NCI-H1105 (cell line): ENCODE data around the gene PSMF1.
A peak's percentile ranks its signal among the peaks of the same experiment; 100 is the strongest.

Experiments
- DNase-seq: peaks from one replicate; lab custom pipeline; 2025; lab: John Stamatoyannopoulos, UW

PSMF1 gene

DNA sequence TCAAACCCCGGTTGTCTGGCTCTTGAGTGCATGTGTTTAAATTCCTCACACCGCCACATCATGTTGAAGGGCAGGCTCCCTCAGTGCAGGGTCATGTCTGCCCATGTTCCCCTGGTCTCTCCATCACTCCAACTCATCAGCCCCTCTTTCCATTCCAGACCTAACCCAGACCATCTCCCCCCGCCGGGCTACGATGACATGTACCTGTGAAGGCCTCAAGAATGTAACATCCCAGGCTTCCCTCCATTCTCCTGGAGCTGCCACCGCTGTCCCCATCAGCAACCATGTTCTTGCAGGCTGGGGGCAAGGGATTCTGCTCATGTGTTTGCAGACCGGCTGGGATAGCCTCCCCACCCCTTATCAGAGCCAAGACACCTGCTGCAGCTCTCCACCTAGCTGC, 46.5 kb downstream of the PSMF1 start:
- no peak for DNase-seq

DNA sequence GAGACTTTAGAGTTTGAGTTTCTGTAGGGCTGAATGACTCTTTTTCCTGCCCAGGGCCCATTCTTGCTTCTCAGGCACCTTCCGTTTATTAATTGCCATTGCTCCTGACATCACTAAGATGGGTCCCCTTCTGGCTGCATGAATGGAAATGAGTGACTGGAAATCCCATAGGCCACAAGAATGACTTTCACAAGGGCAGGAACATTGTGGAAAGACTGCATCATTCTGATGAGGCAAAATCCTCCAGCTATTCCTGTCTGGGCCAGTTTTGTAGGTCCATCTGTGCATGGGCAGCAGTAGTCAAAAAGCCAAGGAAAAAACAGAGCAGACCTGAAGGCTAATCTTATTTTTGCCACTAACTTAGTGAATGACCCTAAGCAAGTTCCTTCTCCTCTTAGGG, 47.1 kb downstream of the PSMF1 start:
- DNase-seq, result no peak

DNA sequence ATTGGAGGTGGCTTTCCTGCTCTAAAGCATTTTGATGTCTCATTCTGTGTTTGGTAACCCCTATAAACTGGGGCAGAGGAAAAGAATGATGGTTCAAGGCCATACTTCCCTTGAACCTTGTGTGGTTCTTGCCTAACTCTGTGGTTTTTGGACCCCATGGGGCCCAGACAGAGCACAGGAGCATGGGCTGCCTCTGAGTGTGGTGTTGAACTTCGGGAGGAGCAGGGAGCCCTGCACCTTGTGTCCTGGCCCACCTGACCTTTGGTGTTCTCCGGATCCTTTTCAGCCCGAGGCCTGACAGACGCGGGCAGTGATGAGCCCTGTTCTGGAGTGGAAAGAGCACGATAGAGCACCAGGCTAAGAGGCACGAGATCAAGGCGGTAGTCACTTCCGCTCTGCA, 47.5 kb downstream of the PSMF1 start:
- no peak for DNase-seq

DNA sequence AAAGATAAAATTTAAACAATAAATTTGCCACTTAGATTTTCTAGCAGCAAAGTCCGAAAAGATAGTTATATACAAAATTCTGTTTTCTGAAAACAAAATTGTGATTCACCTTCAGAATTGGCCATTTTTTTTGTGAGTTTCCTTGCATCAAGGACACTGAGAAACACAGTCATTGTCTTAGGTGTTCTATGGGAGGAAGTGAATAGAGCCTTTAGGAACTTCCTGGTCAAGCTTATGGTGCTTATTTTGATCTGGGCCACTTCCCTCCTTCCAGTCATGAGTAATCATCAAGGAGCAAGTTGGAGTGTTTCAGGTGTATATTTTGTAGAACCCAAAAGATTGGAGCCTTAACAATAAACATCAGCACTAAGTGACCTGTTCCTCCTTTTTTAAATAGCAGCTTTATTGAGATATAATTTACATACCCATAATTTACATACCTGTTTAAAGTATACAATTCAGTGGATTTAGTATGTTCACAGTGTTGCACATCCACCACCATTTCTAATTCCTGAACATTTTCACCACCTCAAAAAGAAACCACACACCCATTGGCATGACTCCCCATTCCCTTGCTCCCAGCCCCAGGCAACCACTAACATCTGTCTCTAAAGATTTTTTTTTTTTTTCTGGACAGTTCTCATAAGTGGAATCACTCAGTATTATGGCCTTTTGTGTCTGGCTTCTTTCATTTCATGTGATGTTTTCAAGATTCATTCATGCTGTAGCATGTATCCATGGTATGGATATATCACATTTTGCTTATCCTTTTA, 48.7 kb downstream of the PSMF1 start:
- DNase-seq, result no peak

DNA sequence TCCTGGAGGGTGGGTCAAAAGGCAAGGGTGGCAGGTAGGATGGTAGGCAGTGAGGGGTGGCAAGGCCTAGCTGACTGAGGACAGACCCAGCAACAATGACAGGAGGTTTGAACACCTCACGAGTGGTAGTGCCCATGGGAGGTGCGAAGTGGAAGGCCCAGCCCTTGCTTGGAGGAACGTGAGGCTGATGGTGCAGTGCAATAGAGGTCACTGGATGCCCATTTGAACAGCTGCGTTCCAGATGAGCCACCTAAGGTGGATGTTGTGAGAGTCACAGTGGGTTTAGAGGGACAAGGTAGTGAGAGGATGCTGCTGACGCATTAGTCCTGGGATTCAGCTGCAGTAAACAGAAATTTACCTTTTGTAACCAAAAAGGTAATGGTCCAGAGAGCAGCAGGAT, 50.8 kb downstream of the PSMF1 start:
- no peak for DNase-seq

DNA sequence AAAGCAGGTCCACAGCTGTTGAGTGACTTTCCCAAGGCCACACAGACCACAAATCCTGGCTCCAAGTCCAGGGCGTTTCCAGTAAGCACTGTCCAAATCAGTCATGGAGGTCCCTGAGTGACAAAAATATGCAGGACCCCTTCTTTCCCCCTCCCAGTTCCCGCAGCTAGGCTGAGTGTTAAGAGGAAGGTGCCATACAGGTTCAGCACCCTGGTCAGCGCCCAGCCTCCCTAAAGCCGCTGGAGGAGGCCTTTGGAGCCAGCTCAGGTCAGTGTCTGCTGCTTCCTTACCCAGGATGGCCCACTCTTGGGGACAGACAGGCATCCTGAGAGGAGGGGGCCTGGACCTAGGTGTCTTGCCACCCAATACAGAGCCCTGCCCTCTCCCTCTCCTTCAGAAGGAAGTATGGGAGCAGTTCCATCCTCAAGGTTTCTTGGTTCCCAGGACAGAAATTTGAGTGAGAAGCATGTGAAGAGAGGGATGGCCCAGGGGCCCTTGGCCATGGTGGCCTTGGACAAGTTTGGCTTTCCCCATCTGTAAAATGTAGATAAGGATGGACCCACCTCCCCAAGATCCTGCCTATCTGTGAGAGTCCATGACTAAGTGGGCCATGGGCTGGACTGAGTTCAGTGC, 53.2 kb downstream of the PSMF1 start:
- no peak for DNase-seq

DNA sequence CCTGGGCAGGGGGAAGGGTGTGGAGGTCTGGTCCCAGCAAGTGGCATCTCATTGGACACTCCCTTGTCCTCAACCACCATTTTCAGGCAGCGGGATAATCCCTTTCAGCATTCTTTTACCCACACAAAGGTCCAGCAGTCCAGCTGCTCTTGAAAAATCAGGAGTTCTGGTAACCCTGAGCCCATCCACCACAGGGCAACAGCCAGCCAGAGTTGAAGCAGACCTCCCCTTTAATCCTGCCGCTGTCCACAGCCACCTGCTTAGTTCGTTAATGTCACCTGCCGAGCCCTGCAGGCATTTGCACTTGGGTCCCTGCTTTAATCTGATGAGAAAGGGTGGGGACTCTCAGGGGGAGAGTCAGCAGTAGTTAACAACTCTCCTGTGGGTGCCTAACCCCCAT, 55.3 kb downstream of the PSMF1 start:
- no peak for DNase-seq

DNA sequence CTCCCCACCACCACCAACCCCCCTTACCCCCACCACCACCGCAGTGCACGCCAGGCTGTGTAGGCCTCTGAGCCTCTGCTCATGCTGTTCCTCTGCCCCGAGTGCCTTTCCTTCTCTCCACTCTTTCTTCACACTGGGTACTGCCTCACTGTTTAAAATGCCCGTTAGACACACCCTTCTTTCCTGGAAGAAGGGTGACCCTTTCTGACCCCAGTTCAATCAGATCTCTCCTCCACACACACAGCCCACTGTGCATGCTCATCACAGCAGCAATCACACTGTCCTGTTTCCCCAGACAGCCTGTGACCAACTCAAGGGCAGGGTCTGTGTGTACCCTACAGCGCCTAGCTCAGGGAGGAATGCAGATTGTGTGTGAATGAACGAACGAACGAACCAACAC, 56.4 kb downstream of the PSMF1 start:
- DNase-seq, result no peak

DNA sequence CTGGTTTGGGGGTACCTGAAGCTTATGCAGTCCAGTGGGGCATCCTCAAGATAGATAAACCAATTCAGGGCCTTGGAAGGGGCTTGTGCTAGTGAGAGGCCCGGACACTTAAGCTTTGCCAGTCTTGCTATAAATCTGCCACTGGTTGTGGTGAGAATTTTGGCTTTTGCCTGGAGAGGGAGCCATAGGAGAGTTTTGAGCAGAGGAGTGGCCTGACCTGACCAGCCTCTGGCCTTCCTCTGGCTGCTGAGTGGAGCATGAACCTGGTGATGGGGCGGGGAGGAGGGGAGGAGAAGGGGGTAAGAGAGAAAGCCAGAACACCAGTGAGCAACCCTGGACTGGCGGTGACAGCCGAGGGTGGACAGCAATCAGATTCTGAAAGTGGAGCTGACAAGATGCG, 59.3 kb downstream of the PSMF1 start:
- DNase-seq, result no peak

DNA sequence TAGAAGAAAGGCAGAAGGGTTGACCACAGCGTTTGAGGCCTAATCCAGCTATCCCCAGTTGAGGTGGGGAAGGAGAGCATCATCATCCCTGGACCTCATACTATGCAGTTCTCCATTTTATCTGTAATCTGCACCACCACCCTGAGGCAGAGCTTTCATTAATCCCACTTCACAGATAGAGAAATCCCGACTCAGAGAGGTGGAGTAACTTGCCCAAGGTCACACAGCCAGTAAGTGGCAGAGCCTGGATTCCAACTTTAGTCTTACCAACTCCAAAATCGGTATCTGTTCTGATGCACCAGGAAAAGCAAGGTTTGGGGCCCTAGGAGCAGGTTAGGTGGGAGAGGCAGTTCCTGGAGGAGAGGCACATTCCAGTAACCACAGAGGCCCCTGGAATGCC, 59.7 kb downstream of the PSMF1 start:
- DNase-seq, result no peak

DNA sequence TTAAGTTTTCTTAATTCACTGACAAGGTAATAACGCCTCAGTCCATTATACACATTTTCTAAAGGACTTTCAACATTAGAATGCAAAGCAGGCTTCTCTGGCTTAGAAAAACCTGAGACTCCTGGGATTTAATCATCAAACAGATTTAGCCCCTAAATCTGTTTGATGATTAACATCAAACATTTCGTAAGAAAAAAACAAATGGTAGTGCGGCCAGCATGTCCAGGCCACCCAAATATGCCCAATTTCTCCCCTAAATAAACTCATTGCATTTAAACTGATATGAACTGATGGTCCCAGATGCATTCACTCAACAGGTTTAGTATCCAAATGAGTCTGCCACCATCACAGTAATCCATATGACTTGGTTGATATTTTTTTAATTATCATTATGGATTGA, 60.2 kb downstream of the PSMF1 start:
- DNase-seq, result no peak

DNA sequence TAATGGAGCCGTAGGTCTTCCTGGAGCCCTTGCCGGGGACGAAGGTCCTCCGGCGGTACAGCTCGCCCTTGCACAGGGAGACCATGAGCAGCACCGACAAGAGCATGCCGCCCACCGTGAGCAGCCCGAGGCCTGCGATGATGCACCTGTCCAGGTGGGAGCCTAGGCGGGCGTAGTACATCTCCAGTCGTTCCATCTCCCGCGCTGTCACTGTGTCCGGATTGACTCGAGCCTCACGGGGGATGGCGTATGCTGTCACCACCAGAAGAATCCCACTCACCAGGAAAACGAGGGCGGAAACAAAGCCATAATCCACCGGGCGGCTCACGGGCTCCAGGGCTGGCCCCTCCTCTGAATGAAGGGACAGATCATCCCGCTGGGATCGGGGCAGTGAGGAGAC, 62.5 kb downstream of the PSMF1 start:
- no peak for DNase-seq

DNA sequence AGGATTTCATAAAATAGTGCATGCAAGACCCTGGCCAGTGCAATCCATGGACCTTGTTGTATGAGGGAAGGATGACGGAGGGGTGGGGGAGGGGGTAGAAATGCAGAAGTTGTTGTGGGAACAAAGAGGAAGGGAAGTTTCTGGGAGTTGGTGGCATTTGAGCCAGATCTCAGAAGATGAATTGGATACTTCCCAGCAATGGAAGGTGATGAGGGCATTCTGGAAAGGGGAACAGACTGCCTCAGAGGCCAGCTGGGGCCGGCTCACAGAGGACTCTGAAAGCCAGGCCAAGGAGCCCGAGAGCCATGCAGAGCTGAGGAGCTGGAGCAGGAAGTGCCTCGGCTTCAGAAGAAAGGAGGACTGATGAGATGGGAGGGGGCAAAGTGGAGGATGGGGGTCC, 63.7 kb downstream of the PSMF1 start:
- no peak for DNase-seq

DNA sequence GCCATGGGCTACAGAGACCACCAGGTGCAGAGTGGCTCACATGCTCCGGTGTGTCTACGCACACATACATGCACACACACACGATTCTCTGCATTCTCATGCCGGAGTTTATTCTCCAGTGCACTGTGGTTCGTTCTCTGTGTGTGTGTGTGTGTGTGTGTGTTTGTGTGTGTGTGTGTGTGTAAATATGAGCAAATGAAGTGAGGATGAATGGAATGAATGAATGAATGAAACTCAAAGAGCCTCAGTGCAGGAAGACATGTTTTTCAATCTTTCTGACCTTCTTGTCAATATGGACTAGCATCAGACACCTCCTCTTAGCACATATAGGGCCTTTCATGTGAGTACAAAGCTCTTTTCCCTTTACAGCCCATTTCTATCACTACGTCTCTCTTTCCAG, 64.8 kb downstream of the PSMF1 start:
- no peak for DNase-seq

DNA sequence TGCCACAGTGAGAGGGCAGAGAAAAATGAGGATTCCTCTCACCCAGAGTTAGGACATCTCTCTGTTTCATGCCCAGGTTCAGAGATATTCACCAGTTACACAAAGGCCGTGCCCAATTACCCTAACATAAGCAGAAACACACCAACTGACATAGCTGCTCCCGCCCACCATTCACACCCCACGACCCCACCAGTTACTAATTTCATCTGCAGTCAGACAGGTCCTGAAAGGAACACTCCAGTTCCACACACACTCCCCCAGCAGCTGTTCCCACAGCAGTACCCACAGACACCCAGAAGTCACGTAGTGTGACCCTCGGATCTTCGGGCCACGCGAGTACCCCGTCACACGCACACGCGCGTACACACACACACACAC, 65.8 kb downstream of the PSMF1 start:
- DNase-seq, result no peak

DNA sequence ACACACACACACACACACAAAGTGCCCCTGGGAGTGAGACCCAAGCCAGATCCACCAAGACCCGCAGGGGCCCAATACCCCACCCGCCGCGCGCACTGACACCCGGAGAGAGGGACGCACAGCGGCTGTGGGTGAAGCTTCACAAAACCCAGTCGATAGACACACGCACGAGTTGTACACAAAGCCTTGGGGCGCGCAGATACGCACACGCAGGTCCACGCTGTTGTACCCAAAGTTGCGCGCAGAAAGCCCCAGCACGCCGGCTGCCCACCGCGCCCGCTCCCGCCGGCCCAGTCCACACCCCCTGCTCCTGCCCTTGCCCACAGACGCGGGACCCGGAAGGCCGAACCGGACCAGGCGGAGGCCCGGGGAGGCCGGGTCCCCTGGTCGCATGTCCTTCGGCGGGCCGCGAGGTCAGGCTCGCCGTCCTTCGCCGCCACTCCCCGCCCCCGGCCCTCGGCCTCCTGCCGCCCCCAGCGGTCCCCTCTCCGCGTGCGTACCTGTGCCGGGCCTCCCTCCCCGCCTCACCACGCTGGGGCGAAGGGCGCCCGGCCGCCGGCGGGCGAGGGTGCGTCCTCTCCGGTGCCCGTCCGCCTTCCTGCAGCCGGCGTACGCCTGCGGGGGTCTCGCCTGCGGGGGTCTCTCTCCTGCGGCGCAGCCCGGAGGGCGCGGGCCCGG, 66.4 kb downstream of the PSMF1 start, which contains the start of gene TMEM74B:
TSS of gene TMEM74B (minus strand) at position 344 of the 678 bp plus-strand sequence. CDS start 1,180 bp downstream, outside the sequence.
- peak; percentile 3 for DNase-seq

DNA sequence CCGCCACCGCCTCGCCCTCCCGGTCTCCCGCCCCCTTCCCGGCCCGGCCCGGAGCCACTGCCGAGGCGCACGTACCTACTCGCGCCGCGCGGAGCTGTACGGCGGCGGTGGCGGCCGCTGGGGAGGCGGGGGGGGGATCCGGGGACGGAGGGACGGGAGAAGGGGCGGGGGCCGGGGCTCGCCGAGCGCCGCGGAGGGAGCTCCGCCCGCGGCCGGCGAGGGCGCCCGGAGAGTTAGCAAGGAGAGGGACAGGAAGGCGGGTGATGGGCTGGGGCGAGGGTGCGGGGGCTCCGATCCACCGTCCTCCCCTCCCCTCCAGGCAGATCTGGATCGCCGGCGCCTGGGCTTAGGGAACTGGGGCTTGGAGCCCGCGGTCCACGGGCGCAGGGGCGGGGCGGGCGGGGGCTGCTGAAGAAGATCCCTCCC, 66.9 kb downstream of the PSMF1 start:
- peak; percentile 39 for DNase-seq

DNA sequence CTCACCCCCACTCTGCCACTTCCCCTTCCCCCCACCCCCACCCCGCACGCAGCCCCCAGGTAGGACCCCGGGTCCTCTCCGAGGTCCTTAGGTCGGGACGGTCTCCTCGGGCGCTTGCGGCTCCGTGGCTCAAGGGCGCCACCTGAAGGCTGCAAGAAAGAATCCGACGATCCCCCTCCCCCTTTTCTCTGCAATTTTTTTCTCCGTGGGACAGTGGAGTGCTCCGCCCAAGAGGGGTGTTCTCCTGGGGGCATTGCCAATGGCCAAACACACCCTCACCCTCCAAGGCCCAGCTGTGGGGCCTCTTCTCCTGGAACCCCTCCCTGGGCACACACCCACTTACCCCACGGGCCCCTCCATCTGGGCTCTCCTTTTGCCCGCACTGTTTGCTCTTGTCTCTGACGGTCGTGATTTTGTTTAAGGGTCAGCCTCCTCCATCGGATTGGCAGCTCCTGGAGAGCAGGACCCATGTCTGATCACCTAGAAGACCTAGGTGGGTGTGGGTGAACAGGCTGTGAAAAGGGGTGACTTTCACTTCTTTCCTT, 67.5 kb downstream of the PSMF1 start:
- DNase-seq, result peak; percentile 27

DNA sequence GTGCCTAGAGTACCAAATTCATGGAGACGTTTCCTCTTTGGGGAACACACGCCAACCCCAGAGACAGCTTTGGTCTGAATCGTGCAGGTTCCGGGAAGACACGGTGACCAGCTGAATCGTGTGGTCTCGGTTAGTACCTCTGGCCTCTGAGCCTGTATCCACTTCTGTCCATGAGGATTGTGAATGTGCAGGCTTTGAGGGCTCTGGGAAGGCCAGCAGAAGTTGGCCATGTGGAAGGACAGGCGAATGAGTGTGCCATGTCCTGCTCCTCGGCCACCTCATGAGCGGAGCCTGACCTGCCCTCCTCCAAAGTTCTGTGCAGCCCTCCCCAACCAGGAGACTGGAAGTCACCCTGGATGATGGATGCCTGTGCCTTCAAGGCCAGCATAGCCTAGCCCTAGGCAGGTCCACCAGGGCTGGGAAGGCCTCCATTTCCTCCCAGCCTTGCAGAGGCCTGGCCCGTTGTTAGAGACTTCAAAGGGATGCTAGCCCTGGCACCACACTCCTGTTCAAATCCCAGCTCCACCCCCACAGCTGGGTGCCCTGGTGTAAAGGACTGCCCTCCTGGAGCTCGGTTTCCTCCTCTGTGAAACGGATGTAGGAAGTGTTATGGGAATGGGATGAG, 68.1 kb downstream of the PSMF1 start:
- no peak for DNase-seq

DNA sequence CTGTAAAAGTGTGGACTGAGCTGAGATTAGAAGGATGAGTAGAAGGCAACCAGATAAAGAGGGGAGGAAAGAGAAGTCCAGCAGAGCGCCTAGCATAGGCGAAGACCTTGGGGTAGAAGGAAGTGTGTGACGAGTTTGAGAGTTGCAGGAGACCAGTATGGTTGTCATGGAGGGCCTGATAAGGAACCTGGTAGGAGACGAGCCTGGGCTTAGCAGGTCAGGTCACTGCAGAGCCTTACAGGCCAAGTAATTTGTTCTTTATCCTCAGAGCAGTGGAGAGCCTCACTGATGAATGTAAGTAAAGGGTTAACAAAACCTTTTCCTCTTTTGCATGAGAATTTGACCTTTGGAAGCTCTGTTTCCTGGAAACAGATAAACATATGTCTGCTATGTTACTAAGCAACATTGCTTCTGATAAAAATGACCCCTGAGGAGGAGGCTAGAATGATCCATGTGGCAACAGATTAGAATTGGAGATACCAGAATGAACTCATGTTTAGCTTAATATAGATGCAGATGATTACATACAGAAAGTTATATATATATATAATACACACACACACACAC, 69.3 kb downstream of the PSMF1 start:
- DNase-seq, result no peak

DNA sequence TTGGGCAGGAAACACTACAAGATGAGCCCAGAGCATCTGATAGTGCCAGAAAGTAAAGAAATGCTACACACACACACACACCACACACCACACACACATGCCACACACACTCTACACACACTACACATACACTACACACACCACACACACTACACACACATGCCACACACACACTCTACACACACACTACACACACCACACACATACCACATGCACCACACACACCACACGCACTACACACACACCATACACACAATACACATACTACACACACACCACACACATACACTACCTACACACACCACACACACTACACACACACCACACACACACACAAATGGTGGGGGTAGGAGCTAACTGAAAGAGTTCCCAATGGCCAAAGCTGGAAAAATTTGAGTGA, 69.9 kb downstream of the PSMF1 start:
- DNase-seq, result no peak

DNA sequence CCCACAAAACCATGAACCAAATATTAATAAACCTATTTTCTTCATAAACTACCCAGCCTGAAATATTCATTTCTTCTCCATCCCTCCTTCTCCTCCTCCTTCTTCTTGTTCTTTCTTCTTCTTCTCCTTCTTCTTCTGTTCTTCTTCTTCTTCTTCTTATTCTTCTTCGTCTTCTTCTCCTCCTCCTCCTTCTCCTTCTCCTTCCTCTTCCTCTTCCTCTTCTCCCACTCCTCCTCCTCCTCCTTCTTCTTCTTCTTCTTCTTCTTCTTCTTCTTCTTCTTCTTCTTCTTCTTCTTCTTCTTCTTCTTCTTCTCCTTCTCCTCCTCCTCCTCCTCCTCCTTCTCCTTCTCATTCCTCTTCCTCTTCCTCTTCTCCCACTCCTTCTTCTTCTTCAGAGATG, 71.4 kb downstream of the PSMF1 start:
- no peak for DNase-seq
